DND-41 (cell line): ENCODE data around the gene FCN3.
"Not testable (repeated sequence)": the region's sequence is repeated elsewhere in the genome, so short reads cannot be mapped to it uniquely, and the experiment has no call there.

ENCODE experiments used
- ATAC-seq: fragments of 200-7000 bp; cut with Tn5 transposase; 3 replicates; pipeline ENCODE4 v1.9.1; 2021; ENCODE audit warnings: low read depth; ENCODE audit not compliant: insufficient read depth
- DNase-seq: peaks from one replicate; pipeline ENCODE4 v3.0.0-alpha.2; 2020
- H2AFZ ChIP-seq: 2 replicates; pipeline ENCODE4 v1.6.0; 2012; ENCODE audit warnings: low read depth, low read length
- H3K27ac ChIP-seq: 2 replicates; pipeline ENCODE4 v1.5.1; 2012; ENCODE audit warnings: low read length, inconsistent platforms
- H3K27me3 ChIP-seq: fragments of 200-600 bp; sonication (generic); 2 replicates; pipeline ENCODE4 v1.6.0; 2012; ENCODE audit warnings: low read length, mild to moderate bottlenecking, inconsistent platforms; ENCODE audit not compliant: insufficient read depth, poor library complexity
- H3K36me3 ChIP-seq: 2 replicates; pipeline ENCODE4 v1.5.1; 2012; ENCODE audit warnings: low read length, inconsistent platforms; ENCODE audit not compliant: insufficient read depth
- H3K4me1 ChIP-seq: 2 replicates; pipeline ENCODE4 v1.5.1; 2012; ENCODE audit warnings: mild to moderate bottlenecking, low read length; ENCODE audit not compliant: insufficient read depth
- H3K4me2 ChIP-seq: 2 replicates; pipeline ENCODE4 v1.6.0; 2012; ENCODE audit warnings: mild to moderate bottlenecking, moderate library complexity, low read length, inconsistent platforms; ENCODE audit not compliant: insufficient read depth
- H3K4me3 ChIP-seq, 2 experiments: fragments of 200-600 bp in 1 of 2; shearing (Covaris generic) in 1 of 2; 2 replicates each; pipeline ENCODE4 v1.5.1; 2012 to 2016; ENCODE audit warnings: inconsistent platforms in 2 of 2, low read length in 2 of 2, mild to moderate bottlenecking in 2 of 2, low read depth in 1 of 2, moderate library complexity in 1 of 2
- H3K79me2 ChIP-seq: 2 replicates; pipeline ENCODE4 v1.6.0; 2012; ENCODE audit warnings: low read length, inconsistent platforms; ENCODE audit not compliant: insufficient read depth
- H3K9ac ChIP-seq: 2 replicates; pipeline ENCODE4 v1.6.0; 2012; ENCODE audit warnings: low read depth, mild to moderate bottlenecking, inconsistent platforms, low read length, moderate library complexity
- H3K9me3 ChIP-seq: 2 replicates; pipeline ENCODE4 v1.5.1; 2012; ENCODE audit warnings: low read length, moderate library complexity, mild to moderate bottlenecking, inconsistent platforms; ENCODE audit not compliant: insufficient read depth, severe bottlenecking
- H4K20me1 ChIP-seq: 2 replicates; pipeline ENCODE4 v1.6.0; 2012; ENCODE audit warnings: low read length; ENCODE audit not compliant: insufficient read depth
- EZH2 ChIP-seq: IDR thresholded peaks from 3 replicates; pipeline ENCODE4 v1.6.1; 2012; ENCODE audit warnings: borderline replicate concordance, low read depth, mild to moderate bottlenecking, moderate library complexity, low read length, inconsistent platforms; ENCODE audit not compliant: severe bottlenecking
- TF ChIP-seq, protein P1 (sequence below): IDR thresholded peaks from 2 replicates; pipeline ENCODE4 v1.5.1; 2012; ENCODE audit warnings: borderline replicate concordance, low read length, moderate library complexity, mild to moderate bottlenecking; ENCODE audit not compliant: poor library complexity, severe bottlenecking; ENCODE audit errors: extremely low read depth

FCN3 gene

DNA sequence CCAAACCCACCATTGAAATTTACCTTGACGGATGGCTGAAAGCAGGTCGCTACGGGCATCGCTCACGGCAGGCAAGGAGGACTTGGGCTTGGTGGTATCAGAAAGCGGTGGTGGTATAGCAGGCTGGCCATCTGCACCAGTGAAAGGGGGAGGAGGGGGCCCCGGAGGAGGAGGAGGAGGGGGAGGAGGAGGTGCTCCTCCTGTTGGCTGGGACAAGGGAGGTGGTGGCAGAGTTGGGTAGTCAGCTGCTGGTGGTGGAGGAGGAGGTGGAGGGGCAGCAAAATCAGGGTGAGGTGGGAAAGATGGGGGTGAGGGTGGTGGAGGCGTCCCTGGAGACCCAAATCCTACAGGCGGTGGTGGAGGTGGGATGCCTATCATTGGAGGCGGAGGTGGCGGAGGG lies 35.0 kb upstream of the FCN3 start:
- H4K20me1 ChIP-seq, result no peaks in the 10 kb centered on the region
- TF ChIP-seq EZH2, result no peak
- TF ChIP-seq, protein P1, sequence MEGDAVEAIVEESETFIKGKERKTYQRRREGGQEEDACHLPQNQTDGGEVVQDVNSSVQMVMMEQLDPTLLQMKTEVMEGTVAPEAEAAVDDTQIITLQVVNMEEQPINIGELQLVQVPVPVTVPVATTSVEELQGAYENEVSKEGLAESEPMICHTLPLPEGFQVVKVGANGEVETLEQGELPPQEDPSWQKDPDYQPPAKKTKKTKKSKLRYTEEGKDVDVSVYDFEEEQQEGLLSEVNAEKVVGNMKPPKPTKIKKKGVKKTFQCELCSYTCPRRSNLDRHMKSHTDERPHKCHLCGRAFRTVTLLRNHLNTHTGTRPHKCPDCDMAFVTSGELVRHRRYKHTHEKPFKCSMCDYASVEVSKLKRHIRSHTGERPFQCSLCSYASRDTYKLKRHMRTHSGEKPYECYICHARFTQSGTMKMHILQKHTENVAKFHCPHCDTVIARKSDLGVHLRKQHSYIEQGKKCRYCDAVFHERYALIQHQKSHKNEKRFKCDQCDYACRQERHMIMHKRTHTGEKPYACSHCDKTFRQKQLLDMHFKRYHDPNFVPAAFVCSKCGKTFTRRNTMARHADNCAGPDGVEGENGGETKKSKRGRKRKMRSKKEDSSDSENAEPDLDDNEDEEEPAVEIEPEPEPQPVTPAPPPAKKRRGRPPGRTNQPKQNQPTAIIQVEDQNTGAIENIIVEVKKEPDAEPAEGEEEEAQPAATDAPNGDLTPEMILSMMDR, result no peak
- ATAC-seq, result no peak
- H3K9ac ChIP-seq, result no peak overlapping the region
- no peak for DNase-seq
- H3K4me1 ChIP-seq, result no peaks in the 10 kb centered on the region
- no peak overlapping the region for H3K4me2 ChIP-seq
- H3K36me3 ChIP-seq, result peaks cover 78% of the 10 kb centered on the region
- no peak overlapping the region for H3K27ac ChIP-seq
- no peak overlapping the region for H2AFZ ChIP-seq
- H3K4me3 ChIP-seq, result no peak overlapping the region
- H3K9me3 ChIP-seq, result no peaks in the 10 kb centered on the region
- no peaks in the 10 kb centered on the region for H3K79me2 ChIP-seq
- no peaks in the 10 kb centered on the region for H3K27me3 ChIP-seq

DNA sequence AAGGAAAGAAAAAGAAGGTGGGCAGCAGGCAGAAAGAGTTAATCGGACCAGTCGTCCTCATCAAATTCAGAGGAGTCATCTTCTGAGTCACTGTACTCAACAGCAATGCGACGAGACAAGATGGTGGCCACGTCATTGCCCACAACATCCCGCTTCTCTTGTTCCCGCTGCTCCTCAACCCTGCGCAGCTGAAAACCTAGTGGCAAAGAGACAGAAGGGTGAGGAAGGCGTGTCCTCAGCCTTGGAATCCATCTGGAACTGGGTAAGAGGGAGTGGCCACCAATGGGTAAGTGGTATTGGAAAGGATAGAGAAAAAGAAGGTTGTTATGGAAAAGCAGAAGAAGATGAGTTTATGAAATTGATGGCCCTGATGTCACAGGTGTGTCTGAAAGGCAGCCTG lies 33.5 kb upstream of the FCN3 start:
- Histone ChIP-seq H3K36me3 (peaks cover 67% of the 10 kb centered on the region), H3K27ac (no peak overlapping the region), H3K4me2 (no peak overlapping the region), H3K27me3 (no peaks in the 10 kb centered on the region), H3K4me1 (no peaks in the 10 kb centered on the region), H2AFZ (no peak overlapping the region), H3K4me3 (no peak overlapping the region), H3K9me3 (no peaks in the 10 kb centered on the region), H3K79me2 (no peaks in the 10 kb centered on the region), H3K9ac (no peak overlapping the region), H4K20me1 (no peaks in the 10 kb centered on the region)
- TF ChIP-seq, protein P1, result no peak
- no peak for TF ChIP-seq EZH2
- ATAC-seq (no peak), DNase-seq (no peak)

- DNase-seq, H3K27me3 ChIP-seq, H3K4me3 ChIP-seq, H3K4me2 ChIP-seq, H3K9ac ChIP-seq, H3K4me1 ChIP-seq, H3K9me3 ChIP-seq, H4K20me1 ChIP-seq, H2AFZ ChIP-seq, H3K79me2 ChIP-seq, ATAC-seq, H3K27ac ChIP-seq: not testable (repeated sequence)
- H3K36me3 ChIP-seq, result peaks cover 54% of the 10 kb centered on the region
These were observed 32.2 kb upstream of the FCN3 start for GRCh38 chr1:27406791-27407190.

DNA sequence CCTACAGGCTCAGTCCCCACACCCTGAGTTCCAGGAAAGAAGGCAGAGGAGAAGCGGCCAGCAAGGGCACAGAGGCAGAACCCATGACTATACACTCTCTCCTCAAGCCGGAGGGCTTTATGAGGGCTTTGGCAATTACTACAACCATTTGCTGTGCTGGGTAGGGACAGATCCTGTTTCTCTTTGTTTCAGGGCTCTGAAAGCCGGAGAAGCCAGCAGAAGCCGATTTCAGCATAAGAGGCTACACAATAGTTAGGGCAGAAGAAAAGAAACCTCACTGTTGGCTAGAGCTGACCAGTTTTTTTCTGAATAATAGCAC lies 31.7 kb upstream of the FCN3 start:
- no peak overlapping the region for H3K27ac ChIP-seq

DNA sequence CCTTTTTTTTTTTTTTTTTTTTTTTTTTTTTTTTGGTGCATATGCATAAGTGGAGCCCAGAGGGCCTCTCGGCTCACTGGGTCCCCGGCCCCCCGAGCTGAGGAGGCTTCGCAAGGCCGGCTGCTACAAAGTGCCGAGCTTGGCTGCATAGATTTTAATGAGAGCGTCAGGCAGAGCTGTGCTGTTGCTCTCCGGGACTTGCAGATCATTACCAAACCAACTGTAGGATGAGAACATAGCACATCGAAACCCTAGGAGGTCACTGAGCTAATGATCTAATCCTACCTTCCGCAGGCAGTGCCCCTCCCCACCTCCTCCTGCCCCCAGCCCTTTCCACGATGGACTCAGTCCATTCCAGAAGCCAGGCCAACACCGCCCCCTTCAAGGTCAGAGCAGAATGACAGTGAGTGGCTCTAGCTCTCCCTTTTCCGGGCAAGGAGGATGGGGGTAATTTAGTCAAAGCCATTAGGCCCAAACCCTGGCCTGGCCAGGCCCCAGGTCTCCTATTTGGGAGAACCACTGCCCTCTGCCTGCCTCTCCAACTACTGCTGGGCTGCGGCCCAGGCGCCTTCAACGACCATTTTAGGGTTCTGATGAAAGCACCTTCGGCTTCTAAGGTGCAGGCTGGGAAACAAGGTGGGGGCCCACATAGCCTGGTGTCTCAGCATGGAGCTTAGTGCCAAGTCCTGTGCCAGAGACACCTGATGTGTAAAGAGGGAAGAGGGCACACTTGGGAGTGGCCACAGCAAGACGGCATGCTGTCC lies 31.2 kb upstream of the FCN3 start:
- DNase-seq, H3K4me3 ChIP-seq, H3K27me3 ChIP-seq, H3K9me3 ChIP-seq, H3K4me2 ChIP-seq, H3K27ac ChIP-seq, ATAC-seq, H4K20me1 ChIP-seq, H3K79me2 ChIP-seq, H3K9ac ChIP-seq, H2AFZ ChIP-seq, H3K4me1 ChIP-seq: not testable (repeated sequence)
- H3K36me3 ChIP-seq, result peaks cover 45% of the 10 kb centered on the region

More for the DNA sequence above, 31.7 kb upstream of the FCN3 start:
- H3K27me3 ChIP-seq, result no peaks in the 10 kb centered on the region
- ATAC-seq (no peak), DNase-seq (no peak)
- H2AFZ ChIP-seq, result no peak overlapping the region
- H3K9me3 ChIP-seq, result no peaks in the 10 kb centered on the region
- no peak overlapping the region for H3K4me3 ChIP-seq
- peaks cover 50% of the 10 kb centered on the region for H3K36me3 ChIP-seq
- no peaks in the 10 kb centered on the region for H3K4me1 ChIP-seq
- H3K9ac ChIP-seq, result no peak overlapping the region
- H4K20me1 ChIP-seq, result no peaks in the 10 kb centered on the region
- H3K4me2 ChIP-seq, result no peak overlapping the region
- no peaks in the 10 kb centered on the region for H3K79me2 ChIP-seq
- no peak for TF ChIP-seq EZH2
- TF ChIP-seq, protein P1, result no peak
